ENCODE measurements around the gene CPNE5. TPM values are rescaled to one million over a fixed set of nuclear protein-coding genes. Genes with fewer than 3 reads are reported as not detected.

Gene CPNE5
- total RNA-seq, 4 donors from 2014 or later: 0.19 to 1.3 (median 0.59) TPM

DNA sequence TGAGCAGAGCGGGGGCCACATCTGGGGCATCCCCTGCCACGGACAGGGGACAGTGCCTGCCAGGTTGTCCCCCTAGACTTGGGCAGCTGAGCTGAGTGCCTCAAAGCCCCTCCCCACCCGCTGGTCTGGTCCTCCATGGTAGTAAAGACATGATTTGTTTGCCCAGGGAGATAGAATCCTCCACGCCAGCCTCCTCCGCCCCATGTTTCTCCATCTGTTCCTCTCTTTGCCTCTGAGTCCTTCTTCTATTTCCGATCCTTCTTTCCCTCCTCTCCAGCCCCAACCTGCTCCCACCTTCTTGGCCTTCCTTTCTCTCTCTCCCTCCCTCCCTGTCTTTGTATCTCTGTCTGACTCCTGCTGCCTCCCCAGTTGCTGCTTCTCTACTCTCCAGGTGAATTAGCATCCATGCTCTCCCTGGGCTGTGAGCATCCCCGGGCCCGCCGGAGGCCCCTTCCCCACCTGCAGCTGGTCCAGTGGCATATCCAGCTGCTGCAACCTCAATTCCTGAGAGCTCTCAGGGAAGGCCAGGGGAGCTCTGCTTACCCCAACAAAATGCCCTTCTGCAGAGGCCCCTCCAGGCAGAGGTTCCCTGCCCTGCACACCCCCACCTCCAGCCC, 45.8 kb downstream of the CPNE5 start:
- TF ChIP-seq, protein P1, sequence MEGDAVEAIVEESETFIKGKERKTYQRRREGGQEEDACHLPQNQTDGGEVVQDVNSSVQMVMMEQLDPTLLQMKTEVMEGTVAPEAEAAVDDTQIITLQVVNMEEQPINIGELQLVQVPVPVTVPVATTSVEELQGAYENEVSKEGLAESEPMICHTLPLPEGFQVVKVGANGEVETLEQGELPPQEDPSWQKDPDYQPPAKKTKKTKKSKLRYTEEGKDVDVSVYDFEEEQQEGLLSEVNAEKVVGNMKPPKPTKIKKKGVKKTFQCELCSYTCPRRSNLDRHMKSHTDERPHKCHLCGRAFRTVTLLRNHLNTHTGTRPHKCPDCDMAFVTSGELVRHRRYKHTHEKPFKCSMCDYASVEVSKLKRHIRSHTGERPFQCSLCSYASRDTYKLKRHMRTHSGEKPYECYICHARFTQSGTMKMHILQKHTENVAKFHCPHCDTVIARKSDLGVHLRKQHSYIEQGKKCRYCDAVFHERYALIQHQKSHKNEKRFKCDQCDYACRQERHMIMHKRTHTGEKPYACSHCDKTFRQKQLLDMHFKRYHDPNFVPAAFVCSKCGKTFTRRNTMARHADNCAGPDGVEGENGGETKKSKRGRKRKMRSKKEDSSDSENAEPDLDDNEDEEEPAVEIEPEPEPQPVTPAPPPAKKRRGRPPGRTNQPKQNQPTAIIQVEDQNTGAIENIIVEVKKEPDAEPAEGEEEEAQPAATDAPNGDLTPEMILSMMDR (IDR thresholded peaks at IDR 0.05; ENCODE audit: low read depth): no peak

DNA sequence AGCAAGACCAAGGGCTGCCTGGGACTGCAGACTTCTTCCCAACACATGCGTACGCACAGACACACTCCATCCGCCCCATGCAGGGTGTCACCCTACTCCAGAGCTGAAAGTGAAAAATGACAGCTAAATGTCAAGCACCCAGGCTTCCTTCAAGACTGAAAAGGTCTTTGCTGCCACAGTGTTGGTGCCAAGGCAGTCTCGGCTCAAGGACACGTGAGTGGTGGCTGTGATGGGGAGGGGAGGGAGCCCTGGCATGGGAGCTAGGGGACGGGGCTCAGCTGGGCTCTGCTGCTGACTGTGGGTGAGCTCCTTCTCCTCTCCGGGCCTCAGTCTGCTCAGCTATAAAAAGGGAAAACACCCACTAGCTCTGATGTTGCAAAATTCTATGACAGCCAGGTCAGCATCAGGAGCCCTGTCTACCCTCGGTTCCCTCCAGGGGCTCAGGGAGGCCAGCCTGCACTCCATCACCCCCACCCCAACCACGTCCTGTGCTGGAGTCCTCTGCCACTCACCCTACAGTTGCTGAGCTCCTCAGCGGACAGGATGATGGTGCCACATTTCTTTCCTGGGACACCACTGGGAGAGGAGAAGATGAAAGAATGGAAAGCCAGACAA, 47.6 kb downstream of the CPNE5 start:
- TF ChIP-seq, protein P1 (IDR thresholded peaks at IDR 0.05; ENCODE audit: low read depth): no peak

DNA sequence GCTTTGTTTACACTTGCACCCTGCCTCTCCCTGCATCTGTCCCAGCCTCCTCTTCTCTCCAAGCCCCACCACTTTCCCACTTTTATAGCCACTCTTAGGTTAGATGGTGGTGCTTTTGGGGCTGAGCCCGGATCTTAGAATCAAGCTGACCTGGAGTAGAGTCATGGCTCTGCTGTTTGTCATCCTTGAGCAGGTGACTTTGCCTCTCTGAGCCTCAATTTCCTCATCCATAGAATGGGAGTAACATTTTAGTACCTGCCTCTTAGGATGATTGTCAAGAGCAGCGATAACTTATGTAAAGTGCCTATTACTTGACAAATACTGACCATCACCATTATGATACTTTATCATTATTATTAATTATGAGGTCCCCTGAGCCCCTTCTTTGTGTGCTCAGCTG, 48.2 kb downstream of the CPNE5 start:
- TF ChIP-seq, protein P1 (IDR thresholded peaks at IDR 0.05; ENCODE audit: low read depth): no peak

DNA sequence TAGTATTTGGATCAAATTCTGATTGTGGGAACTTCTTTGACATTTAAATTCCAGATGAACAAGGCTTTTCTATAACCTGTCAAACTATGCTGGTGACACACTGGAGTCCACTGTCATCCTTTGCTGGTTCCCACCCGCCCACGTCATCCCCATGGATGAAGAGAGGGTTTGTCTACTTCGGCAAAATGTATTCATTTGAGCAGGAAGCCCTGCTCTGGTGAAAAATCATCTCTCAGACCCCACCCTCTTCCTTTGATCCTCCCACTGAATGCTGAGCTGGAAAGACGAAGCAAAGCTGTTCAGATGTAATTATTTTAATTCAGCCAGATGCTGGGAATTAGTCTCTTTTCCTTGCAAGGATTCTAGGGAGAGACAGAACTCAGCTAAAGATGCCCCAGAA, 50.5 kb downstream of the CPNE5 start:
- TF ChIP-seq, protein P1 (IDR thresholded peaks at IDR 0.05; ENCODE audit: low read depth): no peak

DNA sequence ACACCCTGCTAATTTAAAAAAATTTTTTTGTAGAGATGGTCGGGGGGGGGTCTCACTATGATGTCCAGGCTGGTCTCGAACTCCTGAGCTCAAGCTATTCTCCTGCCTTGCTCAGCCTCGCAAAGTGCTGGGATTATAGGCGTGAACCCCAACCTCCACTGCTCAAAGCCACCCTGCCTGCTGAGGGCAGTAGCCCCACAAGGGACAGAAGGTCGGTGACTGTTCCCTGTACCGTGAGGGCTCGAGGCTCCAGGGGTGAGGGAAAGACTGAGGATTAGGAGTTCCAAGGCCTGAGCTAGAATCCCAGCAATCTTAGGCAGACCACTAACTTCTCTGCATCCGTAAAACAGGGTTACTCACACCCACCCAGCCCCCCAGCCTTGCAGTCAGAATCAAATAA, 51.1 kb downstream of the CPNE5 start:
- TF ChIP-seq, protein P1 (IDR thresholded peaks at IDR 0.05; ENCODE audit: low read depth): no peak

DNA sequence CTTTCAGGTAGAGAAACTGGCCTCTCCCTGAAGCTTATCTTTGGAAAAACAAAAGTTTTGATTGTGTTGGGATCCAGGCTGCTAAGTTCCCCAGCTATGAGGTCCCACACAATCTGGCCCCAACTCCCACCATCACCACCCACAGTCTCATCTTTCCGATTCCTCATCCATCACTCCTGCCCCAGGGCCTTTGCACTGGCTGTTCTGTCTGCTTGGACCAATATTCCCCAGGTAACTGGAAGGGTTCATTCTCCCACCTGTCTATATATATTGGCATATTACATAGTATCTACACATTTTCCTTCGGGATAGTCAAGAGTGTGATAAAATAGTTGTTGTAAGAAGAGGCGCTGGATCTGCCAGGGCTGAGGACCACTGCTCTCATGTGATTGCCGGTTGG, 52.0 kb downstream of the CPNE5 start:
- TF ChIP-seq, protein P1 (IDR thresholded peaks at IDR 0.05; ENCODE audit: low read depth): no peak

DNA sequence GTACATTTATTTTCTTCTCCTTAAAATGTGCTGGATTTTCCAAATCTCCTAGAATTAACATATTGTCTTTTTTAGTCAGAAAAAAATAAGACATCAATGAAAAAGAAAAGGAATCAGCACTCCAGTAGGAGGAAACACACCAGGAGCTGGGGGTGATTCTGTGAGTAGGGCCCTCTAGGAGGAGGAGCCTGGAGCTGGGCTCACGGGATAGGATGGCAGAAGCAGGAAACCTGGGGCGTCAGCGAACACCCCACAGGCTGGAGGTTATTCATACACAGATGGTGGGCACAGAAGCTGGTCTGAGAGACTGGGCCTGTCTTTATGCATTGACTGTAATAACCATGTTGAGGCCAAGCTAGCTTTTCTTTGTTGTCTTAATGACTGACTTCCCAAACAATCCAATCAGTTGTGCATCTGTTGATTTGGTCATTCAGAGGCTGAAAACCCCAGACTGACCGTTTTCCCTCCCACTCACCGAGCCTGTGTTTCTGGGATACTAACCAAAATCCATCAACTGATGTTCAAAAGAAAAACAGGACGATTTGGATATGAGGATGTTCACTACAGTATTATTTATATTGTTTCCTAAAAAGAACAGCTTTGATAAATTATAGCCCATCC, 53.1 kb downstream of the CPNE5 start:
- TF ChIP-seq, protein P1 (IDR thresholded peaks at IDR 0.05; ENCODE audit: low read depth): no peak

Measured in subcutaneous adipose tissue (tissue), 4 donors.